Measurements from ENCODE around the gene WDR81. TPM values are rescaled to one million over a fixed set of nuclear protein-coding genes. Genes with fewer than 3 reads are reported as not detected.
A peak's percentile ranks its signal among the peaks of the same experiment; 100 is the strongest.
"Not testable (repeated sequence)": the region's sequence is repeated elsewhere in the genome, so short reads cannot be mapped to it uniquely, and the experiment has no call there.

WDR81 gene
- total and polyA plus RNA-seq, 8 donors, result 9.3 to 44.2 (median 11.3) TPM

DNA sequence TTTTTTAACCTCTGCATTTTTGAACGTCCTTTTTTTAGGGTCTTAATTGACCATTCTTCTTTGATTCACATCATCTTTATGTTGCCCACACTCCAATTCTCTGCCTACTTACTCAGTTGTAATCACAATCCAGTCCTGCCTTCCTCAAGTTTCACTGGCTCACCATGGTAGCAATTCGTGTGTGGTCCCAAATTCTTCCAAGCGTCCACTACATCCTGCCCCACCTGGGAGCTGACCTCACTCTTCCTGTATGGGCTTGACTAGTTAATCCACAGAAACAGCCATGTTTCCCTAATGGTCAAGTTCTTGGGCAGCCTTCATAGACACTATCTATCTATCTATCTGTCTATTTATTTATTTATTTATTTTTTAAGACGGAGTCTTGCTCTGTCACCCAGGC lies 21.4 kb upstream of the WDR81 start:
- Histone ChIP-seq H3K4me1 (no peaks in the 10 kb centered on the region), H3K27me3 (no peaks in the 10 kb centered on the region), H3K36me3 (peaks cover 0 to 7% of the 10 kb centered on the region in 2 donors), H3K9me3 (no peaks in the 10 kb centered on the region), H3K4me3 (no peak overlapping the region), H3K27ac (no peak overlapping the region)
- intact Hi-C loops (cut with DNase I), result no loop called here
- DNase-seq (no peak), ATAC-seq (no peak)
- TF ChIP-seq CTCF (IDR thresholded peaks at IDR 0.05), result no peak

DNA sequence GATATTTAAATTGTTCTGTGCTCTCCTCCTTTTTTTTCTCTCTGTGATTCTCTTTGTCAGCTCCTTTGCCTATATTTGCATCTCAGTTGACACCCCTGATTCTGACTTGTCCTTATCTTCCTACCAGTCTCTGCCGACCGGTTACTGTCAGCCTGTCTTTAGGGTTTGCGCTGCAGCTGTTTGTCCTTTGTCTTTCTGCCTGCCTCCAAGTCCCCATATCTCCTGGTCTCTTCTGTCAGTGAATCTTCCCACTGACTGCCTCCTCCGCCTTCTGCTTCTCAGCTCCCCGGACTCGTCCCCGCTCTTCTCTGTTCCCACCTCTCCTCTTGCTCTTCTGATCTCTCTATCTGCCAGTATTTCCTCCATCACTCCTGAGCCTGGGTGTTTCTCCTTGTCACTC lies 19.5 kb upstream of the WDR81 start:
- intact Hi-C loops (cut with DNase I), result no loop called here
- Histone ChIP-seq H3K27ac (no peak overlapping the region), H3K4me3 (no peak overlapping the region), H3K27me3 (peaks cover 0 to 8% of the 10 kb centered on the region in 2 donors), H3K4me1 (peaks cover 10 to 16% of the 10 kb centered on the region in 2 donors), H3K9me3 (no peaks in the 10 kb centered on the region), H3K36me3 (peaks cover 0 to 8% of the 10 kb centered on the region in 2 donors)
- no peak for ATAC-seq
- no peak for DNase-seq
- TF ChIP-seq CTCF (IDR thresholded peaks at IDR 0.05), result no peak

DNA sequence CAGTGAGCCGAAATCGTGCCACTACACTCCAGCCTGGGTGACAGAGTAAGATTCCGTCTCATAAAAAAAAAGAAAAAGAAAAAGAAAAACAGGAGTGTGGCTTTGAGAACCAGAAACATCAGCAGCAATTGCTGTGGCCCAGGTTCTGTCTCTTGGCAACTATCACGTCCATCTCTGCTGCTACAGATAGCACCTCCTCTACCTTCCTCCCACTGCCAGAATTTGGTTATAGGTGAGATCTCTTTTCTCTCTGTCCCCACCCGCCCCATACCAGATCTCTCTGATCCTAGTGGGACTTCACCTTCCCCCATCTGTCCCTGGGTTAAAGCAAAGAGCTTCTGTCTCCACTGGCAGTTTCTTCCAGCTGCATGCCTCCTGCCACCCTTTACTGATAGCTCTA lies 17.4 kb upstream of the WDR81 start:
- H3K9me3 ChIP-seq, result no peaks in the 10 kb centered on the region
- H3K4me1 ChIP-seq, result peaks cover 23 to 37% of the 10 kb centered on the region in 2 donors
- no peak for TF ChIP-seq CTCF (IDR thresholded peaks at IDR 0.05)
- intact Hi-C loops (cut with DNase I), result no loop called here
- no peak overlapping the region for H3K27ac ChIP-seq
- ATAC-seq (no peak), DNase-seq (no peak)
- peaks cover 0 to 16% of the 10 kb centered on the region in 2 donors for H3K27me3 ChIP-seq
- H3K36me3 ChIP-seq, result peaks cover 0 to 20% of the 10 kb centered on the region in 2 donors
- H3K4me3 ChIP-seq, result no peak overlapping the region

- H3K27ac ChIP-seq; intact Hi-C loops (cut with DNase I); ATAC-seq; H3K9me3 ChIP-seq; H3K4me3 ChIP-seq: not testable (repeated sequence)
- Histone ChIP-seq H3K36me3 (peaks cover 0 to 38% of the 10 kb centered on the region in 2 donors), H3K27me3 (peaks cover 0 to 16% of the 10 kb centered on the region in 2 donors), H3K4me1 (peaks cover 38 to 55% of the 10 kb centered on the region in 2 donors)
- peak in 1 of 4 donors; percentile 38 for DNase-seq
Measured at GRCh38 chr17:1708791-1709346, 15.6 kb upstream of the WDR81 start.

DNA sequence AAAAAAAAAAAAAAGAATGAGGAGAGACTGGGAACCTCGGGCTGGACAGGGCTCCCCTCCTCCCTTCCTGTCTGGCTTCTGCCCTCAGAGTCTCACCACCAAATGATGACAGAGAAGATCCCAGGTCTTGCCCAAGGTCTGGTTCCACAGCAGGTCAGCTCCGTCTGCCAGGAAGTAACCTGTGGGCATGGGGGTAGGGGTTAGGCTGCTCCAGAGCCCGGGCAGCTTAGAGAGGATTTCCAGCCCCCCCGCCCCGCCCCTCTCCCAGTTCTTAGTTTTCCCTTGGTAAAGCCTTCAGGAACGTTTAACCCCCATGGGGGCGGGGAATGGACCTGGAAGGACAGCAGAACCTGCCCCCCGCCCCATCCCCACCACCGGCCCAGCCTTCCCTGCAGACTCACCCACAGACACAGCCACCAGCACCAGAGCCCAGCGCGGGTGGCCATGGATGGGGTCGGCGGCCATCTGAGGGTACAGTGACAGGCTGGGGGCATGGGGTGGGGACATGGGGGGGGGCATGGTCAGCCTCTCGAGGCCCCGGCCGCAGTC lies 15.0 kb upstream of the WDR81 start:
- no peak for TF ChIP-seq CTCF (IDR thresholded peaks at IDR 0.05)
- H3K4me3 ChIP-seq, result peak overlapping the region; percentile 64 to 73
- intact Hi-C loops (cut with DNase I), result no loop called here
- ATAC-seq (peak; percentile 4), DNase-seq (no peak)
- H3K4me1 ChIP-seq, result peaks cover 43 to 61% of the 10 kb centered on the region in 2 donors
- peaks cover 0 to 44% of the 10 kb centered on the region in 2 donors for H3K36me3 ChIP-seq
- H3K27ac ChIP-seq, result peak overlapping the region; percentile 64 to 68
- no peaks in the 10 kb centered on the region for H3K9me3 ChIP-seq
- H3K27me3 ChIP-seq, result peaks cover 0 to 16% of the 10 kb centered on the region in 2 donors

All from left lung (tissue), 10 donors.